HFFc6 (cell line): Measurements from ENCODE around the gene LRRTM4. TPM values are rescaled to one million over a fixed set of nuclear protein-coding genes. Genes with fewer than 3 reads are reported as not detected.

Experiments
- DNase-seq: peaks from one replicate; pipeline ENCODE4 v3.0.0-alpha.2; 2018
- H3K27ac Mint-ChIP-seq: 2 replicates; pipeline ENCODE4 v1.8.0; 2020; ENCODE audit warnings: mild to moderate bottlenecking, mixed read lengths
- H3K27me3 Mint-ChIP-seq: 2 replicates; pipeline ENCODE4 v1.8.0; 2021; ENCODE audit warnings: mild to moderate bottlenecking, moderate library complexity, mixed read lengths; ENCODE audit not compliant: insufficient read depth
- H3K36me3 Mint-ChIP-seq: 2 replicates; pipeline ENCODE4 v1.8.0; 2021; ENCODE audit warnings: low read depth, mixed read lengths
- H3K4me1 Mint-ChIP-seq: 2 replicates; pipeline ENCODE4 v1.8.0; 2020; ENCODE audit warnings: low read depth, mixed read lengths
- H3K4me3 Mint-ChIP-seq: 2 replicates; pipeline ENCODE4 v1.8.0; 2020; ENCODE audit warnings: mild to moderate bottlenecking, moderate library complexity, mixed read lengths
- H3K9me3 Mint-ChIP-seq: 2 replicates; pipeline ENCODE4 v1.8.0; 2020; ENCODE audit warnings: mild to moderate bottlenecking, mixed read lengths
- total RNA-seq, 6 experiments: library from RNA; stranded (reverse); fragmentation: NEBNext Ultra II Directional; extraction: Animal tissue kit (Norgen Biotek cat#: 25700); gene quantifications; 2 replicates in 1 of 6; 3 replicates in 5 of 6; pipeline ENCODE4 v1.2.3, GENCODE V29; 2021
- TF ChIP-seq, protein P1 (sequence below): fragments of 200-600 bp; sonication (generic); IDR thresholded peaks from 2 replicates; pipeline ENCODE4 v1.5.0; 2021; ENCODE audit warnings: antibody characterized with exemption, mild to moderate bottlenecking

LRRTM4 gene
- total RNA-seq, 6 experiments from 2014 or later: not detected

DNA sequence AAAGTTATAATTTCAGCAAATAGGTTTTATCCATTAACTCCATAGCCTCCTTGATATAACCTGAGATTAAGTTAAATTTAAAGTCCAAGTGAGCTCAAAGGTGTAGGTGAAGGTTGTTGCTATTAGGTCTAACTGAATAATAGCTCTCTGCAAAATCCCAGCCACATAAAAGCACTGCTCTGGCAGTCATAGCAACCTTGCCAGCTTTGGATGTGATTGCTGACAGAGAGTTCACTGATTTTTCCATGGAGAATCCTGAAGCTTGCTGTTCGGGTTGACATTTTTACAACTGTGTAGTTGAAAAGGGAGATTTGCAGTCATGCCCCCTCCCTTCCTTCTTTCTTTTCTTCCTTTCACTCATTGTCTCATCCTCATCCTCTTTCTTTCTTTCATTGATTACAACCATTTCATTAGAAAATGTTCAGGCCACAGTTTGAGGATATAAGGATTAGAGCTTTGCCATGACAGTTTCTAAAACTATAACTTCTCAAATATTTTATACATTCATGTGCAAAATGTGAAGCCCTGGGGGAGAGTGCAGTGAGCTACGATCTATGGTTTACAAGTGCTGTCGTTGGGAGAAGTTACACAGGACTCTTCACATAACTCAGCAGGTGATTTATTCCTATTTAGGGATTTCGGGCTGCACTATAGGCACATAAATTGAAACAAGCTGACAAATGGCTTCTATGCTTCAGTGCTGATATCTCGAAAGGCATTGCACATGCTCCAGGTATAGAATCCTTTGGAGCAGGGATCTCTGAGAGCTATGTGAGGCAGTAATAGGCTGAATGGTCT lies 193.8 kb downstream of the LRRTM4 start:
- Mint-ChIP-seq H3K27me3 (no peaks in the 10 kb centered on the region; the same call in 1 of the 2 replicates), H3K9me3 (peaks cover 54% of the 10 kb centered on the region), H3K36me3 (no peaks in the 10 kb centered on the region), H3K4me1 (no peaks in the 10 kb centered on the region), H3K4me3 (no peak overlapping the region), H3K27ac (no peak overlapping the region)
- no peak for DNase-seq
- TF ChIP-seq, protein P1, sequence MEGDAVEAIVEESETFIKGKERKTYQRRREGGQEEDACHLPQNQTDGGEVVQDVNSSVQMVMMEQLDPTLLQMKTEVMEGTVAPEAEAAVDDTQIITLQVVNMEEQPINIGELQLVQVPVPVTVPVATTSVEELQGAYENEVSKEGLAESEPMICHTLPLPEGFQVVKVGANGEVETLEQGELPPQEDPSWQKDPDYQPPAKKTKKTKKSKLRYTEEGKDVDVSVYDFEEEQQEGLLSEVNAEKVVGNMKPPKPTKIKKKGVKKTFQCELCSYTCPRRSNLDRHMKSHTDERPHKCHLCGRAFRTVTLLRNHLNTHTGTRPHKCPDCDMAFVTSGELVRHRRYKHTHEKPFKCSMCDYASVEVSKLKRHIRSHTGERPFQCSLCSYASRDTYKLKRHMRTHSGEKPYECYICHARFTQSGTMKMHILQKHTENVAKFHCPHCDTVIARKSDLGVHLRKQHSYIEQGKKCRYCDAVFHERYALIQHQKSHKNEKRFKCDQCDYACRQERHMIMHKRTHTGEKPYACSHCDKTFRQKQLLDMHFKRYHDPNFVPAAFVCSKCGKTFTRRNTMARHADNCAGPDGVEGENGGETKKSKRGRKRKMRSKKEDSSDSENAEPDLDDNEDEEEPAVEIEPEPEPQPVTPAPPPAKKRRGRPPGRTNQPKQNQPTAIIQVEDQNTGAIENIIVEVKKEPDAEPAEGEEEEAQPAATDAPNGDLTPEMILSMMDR: no peak

DNA sequence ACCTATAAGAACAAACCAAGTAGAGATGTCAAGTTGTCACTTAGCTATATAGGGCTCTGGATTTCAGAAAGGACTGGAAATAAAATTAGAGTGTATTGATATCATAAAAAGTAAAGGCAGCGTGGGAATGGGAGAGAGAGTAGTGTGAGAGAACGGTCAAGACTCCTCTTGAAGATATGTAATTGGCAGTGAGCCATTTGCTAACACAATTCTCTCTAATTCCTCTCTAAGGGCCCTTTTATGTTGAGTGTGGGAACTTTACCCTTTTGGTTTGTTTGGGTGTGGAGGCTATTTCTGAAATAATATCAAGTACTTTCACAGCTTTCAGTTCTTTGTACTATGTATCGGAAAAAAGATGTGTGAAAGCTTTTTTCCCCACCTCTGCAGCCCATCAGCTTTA lies 196.8 kb downstream of the LRRTM4 start:
- DNase-seq: no peak
- TF ChIP-seq, protein P1: no peak
- no peaks in the 10 kb centered on the region for H3K36me3 Mint-ChIP-seq
- no peaks in the 10 kb centered on the region for H3K4me1 Mint-ChIP-seq
- no peak overlapping the region for H3K4me3 Mint-ChIP-seq
- H3K9me3 Mint-ChIP-seq: peaks cover 36% of the 10 kb centered on the region
- no peaks in the 10 kb centered on the region for H3K27me3 Mint-ChIP-seq
- no peak overlapping the region for H3K27ac Mint-ChIP-seq

DNA sequence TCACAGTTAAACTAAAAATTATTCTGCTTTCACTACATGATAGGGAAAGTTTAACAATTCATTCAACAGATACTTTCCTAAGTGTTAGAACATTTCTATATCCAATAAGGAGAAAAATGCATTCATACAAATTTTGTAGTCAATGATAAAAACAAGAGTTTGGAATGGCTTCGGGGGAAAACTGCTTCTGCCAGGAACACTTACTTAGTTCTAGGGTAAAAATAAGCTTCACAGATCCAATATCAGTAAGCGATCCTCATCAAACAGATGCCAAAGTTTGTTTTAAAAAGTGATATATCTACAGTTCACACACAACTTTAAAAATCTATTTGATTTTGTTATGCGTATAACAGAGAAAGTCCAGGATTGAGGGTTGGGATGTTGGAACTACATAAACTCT lies 199.7 kb downstream of the LRRTM4 start:
- TF ChIP-seq, protein P1: no peak
- DNase-seq: no peak
- Mint-ChIP-seq H3K4me1 (no peaks in the 10 kb centered on the region), H3K9me3 (peaks cover 34% of the 10 kb centered on the region), H3K4me3 (no peak overlapping the region), H3K36me3 (no peaks in the 10 kb centered on the region), H3K27ac (no peak overlapping the region), H3K27me3 (no peaks in the 10 kb centered on the region)

DNA sequence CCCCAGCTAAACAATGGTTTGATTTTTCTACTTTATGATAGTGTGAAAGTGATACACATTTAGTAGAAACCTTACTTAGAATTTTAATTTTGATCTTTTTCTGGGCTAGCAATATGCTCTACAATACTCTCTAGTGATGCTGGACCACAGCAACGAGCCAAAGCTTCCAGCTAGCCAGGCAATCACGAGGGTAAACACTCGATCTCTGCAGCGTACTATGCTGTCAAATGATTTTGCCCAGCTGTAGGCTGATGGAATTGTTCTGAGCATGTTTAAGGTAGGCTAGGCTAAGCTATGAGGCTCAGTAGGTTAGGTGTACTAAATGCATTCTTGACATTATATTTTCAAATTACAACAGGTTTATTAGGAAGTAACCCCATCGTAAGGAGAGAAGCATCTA lies 207.5 kb downstream of the LRRTM4 start:
- H3K27ac Mint-ChIP-seq: no peak overlapping the region
- H3K27me3 Mint-ChIP-seq: no peaks in the 10 kb centered on the region
- TF ChIP-seq, protein P1: no peak
- H3K4me1 Mint-ChIP-seq: no peaks in the 10 kb centered on the region
- H3K4me3 Mint-ChIP-seq: no peak overlapping the region
- H3K36me3 Mint-ChIP-seq: no peaks in the 10 kb centered on the region
- peaks cover 35% of the 10 kb centered on the region for H3K9me3 Mint-ChIP-seq
- no peak for DNase-seq

DNA sequence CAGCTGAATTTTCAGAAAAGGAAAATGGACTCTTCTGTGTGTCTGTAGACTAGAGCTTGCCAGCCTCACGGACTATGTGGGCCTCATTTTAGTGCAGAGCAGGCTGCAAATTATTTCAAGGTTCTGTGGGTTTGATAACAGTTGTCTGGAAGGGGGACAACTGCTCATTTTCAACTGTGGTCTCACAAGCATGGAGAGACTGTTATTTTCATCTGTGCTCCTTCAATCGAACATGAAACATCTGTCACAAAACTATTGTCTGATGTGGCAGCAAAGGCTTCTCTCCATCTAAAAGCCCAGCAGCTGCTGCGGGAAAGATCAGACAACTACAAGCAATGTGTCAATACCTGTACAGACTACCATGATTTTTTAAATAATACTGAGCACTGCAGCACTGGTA lies 211.8 kb downstream of the LRRTM4 start:
- Mint-ChIP-seq H3K27ac (no peak overlapping the region), H3K4me1 (no peaks in the 10 kb centered on the region), H3K4me3 (no peak overlapping the region), H3K9me3 (peaks cover 27% of the 10 kb centered on the region), H3K36me3 (no peaks in the 10 kb centered on the region), H3K27me3 (no peaks in the 10 kb centered on the region)
- TF ChIP-seq, protein P1: no peak
- no peak for DNase-seq
